Right lobe of liver (tissue), 4 donors: Measurements from ENCODE around the gene NF1.

Experiments
- CTCF ChIP-seq, 4 donors: fragments of 200-600 bp in 3 of 4; fragments of 450-650 bp in 1 of 4; IDR thresholded peaks; one replicate each; pipeline versions ENCODE4 v1.5.1 to v1.8.0; 2016 to 2022; ENCODE audit warnings: antibody characterized with exemption in 4 of 4, mild to moderate bottlenecking in 2 of 4
- POLR2A ChIP-seq: fragments of 450-650 bp; IDR thresholded peaks from one replicate; pipeline ENCODE4 v1.6.1; 2017; ENCODE audit warnings: antibody characterized with exemption, mild to moderate bottlenecking
- donor health status: DM: no; HTN: no; CAD: no.
- donor health status: DM: no; HTN: no; CAD: no.
- donor health status: DM: no; HTN: yes; CAD: no.

- TF ChIP-seq CTCF (IDR thresholded peaks at IDR 0.05) (no peak), POLR2A (no peak)
Observed at GRCh38 chr17:31379597-31380205, 284.9 kb downstream of the NF1 start.
